HEK293 (cell line): Measurements from ENCODE around the gene RSPH9.

Experiments used
- EGR2 ChIP-seq: fragments of 450-650 bp; formaldehyde crosslinking; IDR thresholded peaks from 2 replicates; pipeline ENCODE4 v1.5.1; 2016; ENCODE audit warnings: low read depth, missing biosample characterization, missing genetic modification characterization
- GLIS1 ChIP-seq: fragments of 450-650 bp; formaldehyde crosslinking; IDR thresholded peaks from 2 replicates; pipeline ENCODE4 v1.5.1; 2016; ENCODE audit warnings: missing biosample characterization, missing genetic modification characterization
- KLF1 ChIP-seq: fragments of 450-650 bp; formaldehyde crosslinking; IDR thresholded peaks from 2 replicates; pipeline ENCODE4 v1.5.1; 2016; ENCODE audit warnings: missing biosample characterization, missing genetic modification characterization
- KLF17 ChIP-seq: fragments of 450-650 bp; formaldehyde crosslinking; IDR thresholded peaks from 2 replicates; pipeline ENCODE4 v1.5.1; 2016; ENCODE audit warnings: missing biosample characterization, missing genetic modification characterization
- OSR2 ChIP-seq: fragments of 450-650 bp; formaldehyde crosslinking; IDR thresholded peaks from 2 replicates; pipeline ENCODE4 v1.5.1; 2016; ENCODE audit warnings: missing biosample characterization, missing genetic modification characterization
- OVOL3 ChIP-seq: fragments of 450-650 bp; formaldehyde crosslinking; IDR thresholded peaks from 2 replicates; pipeline ENCODE4 v1.5.1; 2016; ENCODE audit warnings: missing biosample characterization, missing genetic modification characterization
- PATZ1 ChIP-seq: fragments of 450-650 bp; formaldehyde crosslinking; IDR thresholded peaks from 2 replicates; pipeline ENCODE4 v1.5.1; 2016; ENCODE audit warnings: missing biosample characterization, missing genetic modification characterization
- PRDM4 ChIP-seq: fragments of 450-650 bp; formaldehyde crosslinking; IDR thresholded peaks from 2 replicates; pipeline ENCODE4 v1.5.1; 2017; ENCODE audit warnings: missing biosample characterization, missing genetic modification characterization
- PRDM6 ChIP-seq: fragments of 450-650 bp; formaldehyde crosslinking; IDR thresholded peaks from 2 replicates; pipeline ENCODE4 v1.5.1; 2017; ENCODE audit warnings: missing biosample characterization, missing genetic modification characterization
- SETDB1 ChIP-seq: IDR thresholded peaks from one replicate; pipeline ENCODE4 v1.6.1; 2017; ENCODE audit warnings: mild to moderate bottlenecking, low read length, moderate library complexity, mixed read lengths; ENCODE audit not compliant: insufficient read length
- SP7 ChIP-seq: fragments of 450-650 bp; formaldehyde crosslinking; IDR thresholded peaks from 2 replicates; pipeline ENCODE4 v1.5.1; 2016; ENCODE audit warnings: missing biosample characterization, missing genetic modification characterization
- ZBTB20 ChIP-seq: fragments of 450-650 bp; formaldehyde crosslinking; IDR thresholded peaks from 2 replicates; pipeline ENCODE4 v1.5.1; 2016; ENCODE audit warnings: missing biosample characterization, missing genetic modification characterization
- ZBTB44 ChIP-seq: fragments of 450-650 bp; IDR thresholded peaks from 2 replicates; pipeline ENCODE4 v1.5.1; 2018; ENCODE audit warnings: missing biosample characterization, mild to moderate bottlenecking, missing genetic modification characterization
- ZEB2 ChIP-seq: fragments of 450-650 bp; formaldehyde crosslinking; IDR thresholded peaks from 2 replicates; pipeline ENCODE4 v1.5.1; 2016; ENCODE audit warnings: missing biosample characterization, missing genetic modification characterization
- ZFHX2 ChIP-seq: fragments of 450-650 bp; formaldehyde crosslinking; conservative IDR thresholded peaks from 2 replicates; pipeline ENCODE4 v1.5.1; 2016; ENCODE audit warnings: missing biosample characterization, missing genetic modification characterization
- ZNF223 ChIP-seq: fragments of 450-650 bp; formaldehyde crosslinking; IDR thresholded peaks from 2 replicates; pipeline ENCODE4 v1.5.1; 2016; ENCODE audit warnings: missing biosample characterization, missing genetic modification characterization
- ZNF24 ChIP-seq: fragments of 450-650 bp; formaldehyde crosslinking; IDR thresholded peaks from 2 replicates; pipeline ENCODE4 v1.5.1; 2016; ENCODE audit warnings: missing biosample characterization, missing genetic modification characterization
- ZNF561 ChIP-seq: fragments of 450-650 bp; IDR thresholded peaks from 2 replicates; pipeline ENCODE4 v1.5.1; 2018; ENCODE audit warnings: missing biosample characterization, missing genetic modification characterization, borderline replicate concordance
- ZNF596 ChIP-seq: fragments of 450-650 bp; IDR thresholded peaks from 2 replicates; pipeline ENCODE4 v1.5.0; 2018; ENCODE audit warnings: missing biosample characterization, mild to moderate bottlenecking, missing genetic modification characterization, moderate library complexity
- ZNF664 ChIP-seq: fragments of 450-650 bp; formaldehyde crosslinking; IDR thresholded peaks from 2 replicates; pipeline ENCODE4 v1.5.1; 2016; ENCODE audit warnings: missing biosample characterization, missing genetic modification characterization
- ZNF792 ChIP-seq: fragments of 450-650 bp; formaldehyde crosslinking; IDR thresholded peaks from 2 replicates; pipeline ENCODE4 v1.5.1; 2016; ENCODE audit warnings: missing biosample characterization, missing genetic modification characterization
- ZNF837 ChIP-seq: fragments of 450-650 bp; formaldehyde crosslinking; IDR thresholded peaks from 2 replicates; pipeline ENCODE4 v1.5.1; 2016; ENCODE audit warnings: missing biosample characterization, missing genetic modification characterization
- ZNF843 ChIP-seq: fragments of 450-650 bp; formaldehyde crosslinking; IDR thresholded peaks from 2 replicates; pipeline ENCODE4 v1.5.1; 2016; ENCODE audit warnings: missing biosample characterization, missing genetic modification characterization
- TF ChIP-seq, protein P1 (sequence below): fragments of 450-650 bp; formaldehyde crosslinking; IDR thresholded peaks from 2 replicates; pipeline ENCODE4 v1.5.1; 2016; ENCODE audit warnings: missing biosample characterization, missing genetic modification characterization, borderline replicate concordance

RSPH9 gene

GRCh38 chr6:43707767-43708166 lies 62.9 kb downstream of the RSPH9 start (continued):
- peak; percentile 49; the same call in 1 of the 2 replicates for TF ChIP-seq KLF1 (tag by site-specific recombination)
- peak; percentile 38; the same call in 1 of the 2 replicates for TF ChIP-seq ZBTB20 (tag by site-specific recombination)
- no peak for TF ChIP-seq SETDB1
- TF ChIP-seq KLF17 (tag by site-specific recombination): peak; percentile 85
- 0 out of 2 replicates have a peak, but pooled peaks have one; percentile 26 for TF ChIP-seq EGR2
- TF ChIP-seq ZNF792: 0 out of 2 replicates have a peak, but pooled peaks have one; percentile 70
- peak; percentile 25; the same call in 1 of the 2 replicates for TF ChIP-seq ZBTB44 (tag by site-specific recombination)
- peak; percentile 69 for TF ChIP-seq ZNF843 (tag by site-specific recombination)
- TF ChIP-seq OVOL3 (tag by site-specific recombination): no peak
- peak; percentile 66 for TF ChIP-seq ZNF561 (tag by site-specific recombination)
- peak; percentile 100 for TF ChIP-seq GLIS1 (tag by site-specific recombination)
- peak; percentile 81; the same call in 1 of the 2 replicates for TF ChIP-seq PRDM6 (tag by site-specific recombination)
- peak; percentile 65 for TF ChIP-seq ZFHX2 (tag by site-specific recombination)
- peak; percentile 95 for TF ChIP-seq SP7
- TF ChIP-seq ZEB2: 0 out of 2 replicates have a peak, but pooled peaks have one; percentile 41
- TF ChIP-seq ZNF837 (tag by site-specific recombination): no peak
- TF ChIP-seq ZNF664 (tag by site-specific recombination): 0 out of 2 replicates have a peak, but pooled peaks have one; percentile 12
- TF ChIP-seq ZNF24: peak; percentile 93
- TF ChIP-seq OSR2: peak; percentile 83
- peak; percentile 66 for TF ChIP-seq PRDM4 (tag by site-specific recombination)
- TF ChIP-seq PATZ1: peak; percentile 74
- no peak for TF ChIP-seq ZNF223 (tag by site-specific recombination)
- peak; percentile 77 for TF ChIP-seq ZNF596
- TF ChIP-seq, protein P1, sequence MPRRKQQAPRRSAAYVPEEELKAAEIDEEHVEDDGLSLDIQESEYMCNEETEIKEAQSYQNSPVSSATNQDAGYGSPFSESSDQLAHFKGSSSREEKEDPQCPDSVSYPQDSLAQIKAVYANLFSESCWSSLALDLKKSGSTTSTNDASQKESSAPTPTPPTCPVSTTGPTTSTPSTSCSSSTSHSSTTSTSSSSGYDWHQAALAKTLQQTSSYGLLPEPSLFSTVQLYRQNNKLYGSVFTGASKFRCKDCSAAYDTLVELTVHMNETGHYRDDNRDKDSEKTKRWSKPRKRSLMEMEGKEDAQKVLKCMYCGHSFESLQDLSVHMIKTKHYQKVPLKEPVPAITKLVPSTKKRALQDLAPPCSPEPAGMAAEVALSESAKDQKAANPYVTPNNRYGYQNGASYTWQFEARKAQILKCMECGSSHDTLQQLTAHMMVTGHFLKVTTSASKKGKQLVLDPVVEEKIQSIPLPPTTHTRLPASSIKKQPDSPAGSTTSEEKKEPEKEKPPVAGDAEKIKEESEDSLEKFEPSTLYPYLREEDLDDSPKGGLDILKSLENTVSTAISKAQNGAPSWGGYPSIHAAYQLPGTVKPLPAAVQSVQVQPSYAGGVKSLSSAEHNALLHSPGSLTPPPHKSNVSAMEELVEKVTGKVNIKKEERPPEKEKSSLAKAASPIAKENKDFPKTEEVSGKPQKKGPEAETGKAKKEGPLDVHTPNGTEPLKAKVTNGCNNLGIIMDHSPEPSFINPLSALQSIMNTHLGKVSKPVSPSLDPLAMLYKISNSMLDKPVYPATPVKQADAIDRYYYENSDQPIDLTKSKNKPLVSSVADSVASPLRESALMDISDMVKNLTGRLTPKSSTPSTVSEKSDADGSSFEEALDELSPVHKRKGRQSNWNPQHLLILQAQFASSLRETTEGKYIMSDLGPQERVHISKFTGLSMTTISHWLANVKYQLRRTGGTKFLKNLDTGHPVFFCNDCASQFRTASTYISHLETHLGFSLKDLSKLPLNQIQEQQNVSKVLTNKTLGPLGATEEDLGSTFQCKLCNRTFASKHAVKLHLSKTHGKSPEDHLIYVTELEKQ (tag by site-specific recombination): 0 out of 2 replicates have a peak, but pooled peaks have one; percentile 15
